DMS53 (cell line): Measurements from ENCODE around the gene RXRA.

Source experiments
- DNase-seq: peaks from one replicate; lab custom pipeline; 2025; lab: John Stamatoyannopoulos, UW

RXRA gene

GRCh38 chr9:134474055-134474370, 147.8 kb downstream of the RXRA start:
- DNase-seq: no peak

GRCh38 chr9:134475011-134475790, 148.9 kb downstream of the RXRA start:
- no peak for DNase-seq

GRCh38 chr9:134476272-134476941, 150.2 kb downstream of the RXRA start:
- DNase-seq: no peak

DNA sequence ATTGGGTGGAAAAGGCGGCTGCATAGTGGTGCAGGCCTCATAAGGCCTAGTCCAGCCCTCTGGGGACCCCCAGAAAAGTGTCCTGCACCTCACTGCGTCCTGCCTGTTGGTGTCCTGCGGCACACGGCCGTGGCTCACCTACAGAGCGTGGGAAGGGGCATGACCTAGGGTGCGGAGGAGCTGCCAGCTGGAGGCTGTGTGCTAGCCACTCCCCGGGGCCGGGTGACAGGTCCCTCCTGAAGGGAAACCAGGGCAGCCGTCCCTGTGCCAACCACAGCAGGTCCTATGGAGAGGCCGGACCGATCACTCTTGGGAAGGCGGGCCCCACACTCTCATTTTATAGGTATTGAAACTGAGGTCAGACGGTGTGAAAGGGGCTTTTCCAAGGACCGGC, 150.7 kb downstream of the RXRA start:
- DNase-seq: no peak

- DNase-seq: no peak
These were observed 151.2 kb downstream of the RXRA start for GRCh38 chr9:134477342-134477925.

DNA sequence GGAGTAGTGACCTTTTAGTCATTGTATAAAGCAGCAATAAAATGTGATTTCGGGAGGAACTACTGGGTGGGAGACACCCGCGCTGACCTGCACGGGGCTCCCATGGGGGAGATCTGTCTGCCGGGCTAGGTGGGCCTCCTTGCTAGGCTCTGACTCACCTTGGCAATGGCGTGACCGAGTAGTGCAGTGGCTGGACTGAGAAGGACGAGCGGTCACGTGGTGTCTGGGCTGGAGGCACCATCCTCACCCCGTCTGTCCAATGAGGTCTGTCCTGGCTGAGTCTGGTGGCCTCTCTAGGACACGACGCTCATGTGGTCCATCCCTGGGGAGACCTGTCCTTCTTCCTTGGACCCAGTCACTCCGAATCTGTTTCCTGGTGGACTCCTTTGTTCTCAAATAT, 151.7 kb downstream of the RXRA start:
- no peak for DNase-seq

- DNase-seq: no peak
These were observed 155.5 kb downstream of the RXRA start for GRCh38 chr9:134481762-134482161.

DNA sequence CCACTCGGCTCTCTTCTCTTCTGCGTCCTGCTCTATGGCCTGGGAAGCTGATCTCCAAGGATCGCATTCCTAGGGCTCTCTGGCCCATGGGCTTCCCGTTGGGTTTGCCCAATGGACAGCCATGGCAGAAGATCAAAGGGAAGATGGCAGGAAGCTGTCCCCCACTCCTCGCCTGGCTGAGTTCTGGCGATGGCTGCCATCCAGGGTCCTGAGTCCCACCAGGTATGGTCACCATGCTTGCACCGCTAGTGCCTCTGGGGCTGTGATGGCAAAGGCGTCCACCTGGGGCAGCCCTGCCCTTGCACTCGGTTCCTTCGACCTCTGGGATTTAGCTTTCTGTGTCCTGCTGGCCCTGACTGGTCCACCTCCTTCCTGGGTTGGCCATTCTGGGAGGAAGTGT, 156.0 kb downstream of the RXRA start:
- DNase-seq: no peak

GRCh38 chr9:134483361-134484184, 157.3 kb downstream of the RXRA start:
- no peak for DNase-seq

DNA sequence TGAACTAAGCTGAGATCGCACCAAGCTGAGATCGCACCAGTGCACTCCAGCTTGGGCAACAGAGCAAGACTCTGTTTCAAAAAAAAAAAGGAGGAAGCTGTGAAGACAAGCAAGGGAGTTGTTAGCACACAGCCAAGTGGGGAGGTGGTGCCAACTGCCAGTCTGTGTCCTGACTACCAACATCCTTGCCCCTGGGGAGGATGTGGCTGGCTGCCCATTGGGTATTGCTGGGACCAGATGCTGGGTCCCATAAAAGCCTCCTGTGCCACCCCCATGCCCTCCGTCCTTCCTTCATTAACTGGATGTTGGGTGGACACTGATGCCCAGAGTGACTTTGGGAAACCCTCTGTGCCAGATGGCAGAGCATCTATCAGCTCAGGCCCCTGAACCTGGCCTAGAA, 158.2 kb downstream of the RXRA start:
- no peak for DNase-seq

GRCh38 chr9:134485653-134486052, 159.4 kb downstream of the RXRA start:
- no peak for DNase-seq

GRCh38 chr9:134486143-134486591, 159.9 kb downstream of the RXRA start:
- DNase-seq: no peak

- no peak for DNase-seq
These were observed 160.3 kb downstream of the RXRA start for GRCh38 chr9:134486596-134486995.
